Left kidney (tissue), 2 donors: ENCODE data around the gene SPATA31C1. TPM values are rescaled to one million over a fixed set of nuclear protein-coding genes. Genes with fewer than 3 reads are reported as not detected.
"Not testable (repeated sequence)": the region's sequence is repeated elsewhere in the genome, so short reads cannot be mapped to it uniquely, and the experiment has no call there.

ENCODE experiments used
- DNase-seq: peaks from one replicate; pipeline ENCODE4 v3.0.0-alpha.2; 2013
- polyA plus RNA-seq: library from polyadenylated mRNA; unstranded; fragments of 120-200 nt; gene quantifications from one replicate; pipeline ENCODE4 v1.2.1, GENCODE V29; 2013; ENCODE audit not compliant: insufficient read length

SPATA31C1 gene
- polyA plus RNA-seq, 1 donor, result 0.58 TPM

DNA sequence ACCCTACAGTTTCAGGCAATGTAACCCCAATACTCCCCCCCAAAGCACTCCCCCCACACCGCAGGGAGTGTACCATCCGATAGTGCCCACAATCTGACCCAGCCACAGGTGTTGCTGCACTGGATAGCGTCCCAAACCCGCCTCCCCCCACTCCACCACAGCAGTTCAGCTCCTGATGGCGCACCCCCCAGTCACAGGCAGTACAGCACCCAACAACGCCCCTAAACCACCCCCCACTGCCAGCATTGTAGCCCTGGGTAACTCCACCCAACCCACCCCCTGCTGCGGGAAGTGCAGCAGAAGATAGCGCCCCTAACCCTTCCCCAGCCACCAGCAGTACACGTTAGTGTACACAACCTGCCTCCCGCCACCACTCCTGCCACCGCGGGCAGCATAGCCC, 20.6 kb downstream of the SPATA31C1 start:
- not testable (repeated sequence) for DNase-seq

- not testable (repeated sequence) for DNase-seq
Observed at GRCh38 chr9:87939096-87939495, 21.3 kb downstream of the SPATA31C1 start.

GRCh38 chr9:87944096-87944495, 26.3 kb downstream of the SPATA31C1 start:
- no peak for DNase-seq

GRCh38 chr9:87944682-87945081, 26.9 kb downstream of the SPATA31C1 start:
- DNase-seq, result no peak

DNA sequence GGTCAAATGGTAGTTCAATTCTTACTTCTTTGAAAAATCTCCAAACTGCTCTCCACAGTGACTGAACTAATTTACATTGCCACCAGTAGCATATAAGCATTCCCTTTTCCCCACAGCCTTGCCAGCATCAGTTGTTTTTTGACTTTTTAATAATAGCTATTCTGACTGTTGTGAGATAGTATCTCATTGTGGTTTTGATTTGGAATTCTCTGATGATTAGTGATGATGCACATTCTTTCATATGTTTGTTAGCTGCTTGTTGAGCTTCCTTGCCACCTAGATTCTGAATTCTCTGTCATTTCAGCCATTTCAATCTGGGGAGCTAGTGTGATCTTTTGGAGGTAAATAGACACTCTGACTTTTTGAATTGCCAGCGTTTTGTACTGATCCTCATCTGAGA, 32.5 kb downstream of the SPATA31C1 start:
- no peak for DNase-seq

DNA sequence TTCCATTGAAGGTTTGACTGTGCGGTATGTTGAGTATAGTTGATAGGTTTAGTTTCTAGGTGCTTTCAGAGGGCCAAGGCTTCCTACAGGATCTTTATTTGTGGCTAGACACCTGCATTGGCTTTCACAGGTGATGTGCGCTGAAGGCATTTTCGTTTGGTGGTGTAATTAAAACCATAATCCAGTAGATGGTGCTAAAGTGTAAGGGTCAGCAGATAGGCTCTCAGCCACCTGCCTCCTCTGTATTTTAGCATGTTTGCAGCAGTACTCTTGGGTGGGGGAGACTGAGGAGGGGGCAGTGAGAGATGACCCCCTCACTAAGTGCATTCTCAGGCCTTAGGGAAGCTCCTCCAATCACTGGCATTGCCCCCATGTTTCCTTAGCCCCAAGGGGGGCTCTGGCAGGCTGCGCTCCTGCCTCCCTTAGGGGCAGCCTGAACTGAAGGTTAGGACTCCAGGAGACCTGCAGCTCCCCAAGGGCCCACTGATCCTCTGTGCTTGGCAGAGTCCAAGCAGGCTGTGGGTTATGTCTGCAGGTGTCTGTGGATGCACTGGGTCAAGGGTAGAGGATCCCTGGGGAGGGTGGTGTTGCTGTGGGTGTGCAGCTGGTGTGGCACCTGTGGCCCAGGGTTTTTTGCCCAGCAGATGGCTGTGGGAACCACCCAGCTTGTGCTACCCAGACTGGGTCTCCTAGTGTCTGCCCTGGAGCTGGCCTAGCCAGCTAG, 33.2 kb downstream of the SPATA31C1 start:
- no peak for DNase-seq

DNA sequence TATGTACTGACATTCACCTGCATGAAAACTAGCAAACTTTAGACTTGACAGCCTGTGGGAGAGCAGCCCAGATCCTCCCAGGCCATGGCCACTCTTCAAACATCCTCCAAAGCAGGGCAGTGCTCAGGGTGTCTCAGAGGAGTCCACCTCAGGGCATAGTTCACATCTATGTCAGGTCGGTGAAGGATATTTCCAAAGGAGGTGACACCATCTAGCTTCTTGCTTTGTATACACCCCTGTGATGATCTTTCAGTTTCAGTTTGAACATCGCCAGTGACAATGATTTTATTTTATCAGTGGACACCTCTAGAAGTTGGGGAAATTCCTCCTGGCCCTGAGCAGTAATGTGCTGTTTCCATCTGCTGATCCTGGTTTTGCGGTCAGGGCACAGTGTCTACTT, 36.5 kb downstream of the SPATA31C1 start:
- DNase-seq, result no peak

DNA sequence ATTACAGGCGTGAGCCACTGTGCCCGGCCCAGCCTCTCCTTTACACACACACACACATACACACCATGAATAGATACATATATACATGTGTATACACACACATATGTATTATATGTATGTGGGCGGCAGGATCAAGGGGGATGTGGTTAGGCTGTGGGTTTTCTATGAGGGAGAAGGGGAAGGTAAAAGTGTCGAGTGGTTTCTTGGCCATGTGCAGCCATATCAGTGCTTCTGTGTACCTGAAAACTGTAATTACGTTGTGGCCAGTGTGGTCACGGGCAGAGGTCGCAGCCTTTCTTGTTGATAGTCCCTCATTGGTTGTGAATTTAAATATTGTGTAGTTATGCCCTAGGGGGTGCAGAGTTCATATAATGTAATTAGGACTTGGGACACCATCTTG, 40.1 kb downstream of the SPATA31C1 start:
- no peak for DNase-seq

GRCh38 chr9:87958591-87958990, 40.8 kb downstream of the SPATA31C1 start:
- no peak for DNase-seq

DNA sequence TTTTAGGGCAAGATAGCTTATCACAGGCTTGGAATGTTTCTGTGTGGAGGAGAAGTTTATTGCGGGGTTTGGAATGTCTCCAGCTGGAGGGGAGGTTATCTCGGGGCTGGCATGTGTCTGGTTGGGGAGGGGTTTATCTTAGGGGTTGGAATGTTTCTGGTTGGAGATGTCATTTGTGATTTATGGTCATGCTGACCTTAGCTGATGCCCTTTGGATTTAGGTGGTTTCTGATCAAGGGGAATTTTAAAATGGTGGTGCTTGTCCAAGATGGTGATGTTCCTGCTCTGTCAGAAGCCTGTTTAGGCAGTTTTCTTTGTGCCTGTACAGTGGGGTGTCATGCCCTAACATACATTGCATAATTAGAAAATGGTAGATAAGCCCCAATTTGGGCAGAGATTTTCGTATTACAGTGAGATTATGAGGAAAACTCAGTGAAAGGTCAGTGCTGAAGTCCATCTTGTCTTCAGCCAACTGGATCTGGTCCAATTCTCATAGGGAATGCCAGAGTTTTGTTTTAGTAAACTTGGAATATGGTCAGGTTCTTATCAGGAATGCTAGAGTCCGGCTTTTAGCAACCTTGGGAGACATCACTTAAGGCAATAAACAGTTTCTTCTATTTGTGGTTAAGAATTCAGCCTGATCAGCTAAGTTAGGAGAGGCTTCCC, 42.3 kb downstream of the SPATA31C1 start:
- no peak for DNase-seq

- no peak for DNase-seq
Observed at GRCh38 chr9:87963770-87964169, 46.0 kb downstream of the SPATA31C1 start.

GRCh38 chr9:87964826-87965225, 47.1 kb downstream of the SPATA31C1 start:
- DNase-seq, result no peak

GRCh38 chr9:87968155-87968554, 50.4 kb downstream of the SPATA31C1 start:
- DNase-seq, result no peak

DNA sequence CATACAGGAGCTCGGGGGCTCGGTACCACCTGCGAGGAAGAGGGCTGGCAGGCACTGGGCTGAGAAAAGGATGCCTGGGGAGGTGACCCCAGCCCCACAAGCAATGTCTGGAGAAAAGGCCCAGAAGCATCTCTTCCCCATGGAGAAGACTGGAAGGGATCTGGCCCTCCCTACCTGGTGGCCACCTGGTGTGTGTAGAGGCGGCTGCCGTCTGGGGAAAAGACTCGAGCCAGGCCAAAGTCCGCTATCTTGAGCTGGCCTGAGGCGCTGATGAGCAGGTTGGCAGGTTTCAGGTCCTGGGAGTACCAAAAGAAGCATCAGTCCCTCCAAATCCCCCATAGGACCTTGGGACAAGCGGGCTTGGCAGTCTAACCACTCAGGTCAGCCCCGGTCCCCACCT, 52.8 kb downstream of the SPATA31C1 start:
- no peak for DNase-seq

DNA sequence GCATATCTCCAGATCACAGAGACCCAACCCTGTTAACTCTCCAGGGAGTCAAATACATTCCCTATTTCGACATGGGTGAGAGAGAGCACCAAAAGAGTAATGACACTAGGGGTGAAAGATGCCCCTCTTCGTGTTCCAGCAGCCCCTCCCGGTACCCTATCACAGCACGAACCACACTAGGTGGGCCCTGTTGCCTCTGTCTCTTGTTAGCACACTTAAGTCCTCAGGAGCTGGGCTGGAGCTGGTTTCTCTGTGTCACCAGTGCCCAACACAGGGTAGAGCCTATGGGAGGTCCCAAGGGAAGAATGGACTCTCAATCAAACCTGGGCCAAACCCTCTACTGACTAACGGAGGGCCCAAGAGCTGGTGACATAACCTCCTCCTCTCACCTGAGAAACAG, 55.4 kb downstream of the SPATA31C1 start:
- DNase-seq, result no peak

Other genes with a start within 250 kb of the SPATA31C1 start
- gene CTSL, start 191.8 kb upstream of the SPATA31C1 start, polyA plus RNA-seq, result 158 TPM
- not detected for gene SPATA31E1, start 35.1 kb upstream of the SPATA31C1 start, polyA plus RNA-seq
- gene CDK20, start 56.6 kb downstream of the SPATA31C1 start, polyA plus RNA-seq, result 22.1 TPM
- 0.52 TPM for gene SPATA31C2, start 220.5 kb downstream of the SPATA31C1 start, polyA plus RNA-seq